Liver (tissue), 9 donors: ENCODE measurements around the gene ADGRF1. TPM values are rescaled to one million over a fixed set of nuclear protein-coding genes. Genes with fewer than 3 reads are reported as not detected.

Source experiments
- DNase-seq: peaks from one replicate; pipeline ENCODE4 v3.0.0-alpha.2; 2017; ENCODE audit warnings: low spot score
- H3K27ac ChIP-seq, 2 donors: one replicate each; pipeline ENCODE4 v1.7.0; 2013; ENCODE audit warnings: inconsistent platforms in 2 of 2, low read length in 2 of 2, control low read depth in 1 of 2, low read depth in 1 of 2, mild to moderate bottlenecking in 1 of 2
- H3K27me3 ChIP-seq, 4 donors: one replicate each; pipeline versions ENCODE4 v1.6.1 to v1.7.0; 2013; ENCODE audit warnings: low read length in 3 of 4, inconsistent platforms in 1 of 4, mild to moderate bottlenecking in 1 of 4, moderate library complexity in 1 of 4; ENCODE audit not compliant: control insufficient read depth in 4 of 4, insufficient read depth in 4 of 4
- H3K36me3 ChIP-seq, 4 donors: one replicate each; pipeline versions ENCODE4 v1.6.1 to v1.7.0; 2013; ENCODE audit warnings: low read length in 3 of 4, mild to moderate bottlenecking in 3 of 4, low read depth in 1 of 4, moderate library complexity in 1 of 4; ENCODE audit not compliant: control insufficient read depth in 4 of 4, insufficient read depth in 3 of 4
- H3K4me1 ChIP-seq, 4 donors: one replicate each; pipeline versions ENCODE4 v1.6.1 to v1.7.0; 2013; ENCODE audit warnings: low read length in 3 of 4, mild to moderate bottlenecking in 3 of 4, moderate library complexity in 1 of 4; ENCODE audit not compliant: control insufficient read depth in 4 of 4, insufficient read depth in 4 of 4
- H3K4me3 ChIP-seq, 3 donors: one replicate each; pipeline versions ENCODE4 v1.6.1 to v1.7.0; 2013; ENCODE audit warnings: low read length in 3 of 3, control low read depth in 1 of 3, low read depth in 1 of 3, mild to moderate bottlenecking in 1 of 3
- H3K9ac ChIP-seq, 2 donors: one replicate each; pipeline ENCODE4 v1.7.0; 2013; ENCODE audit warnings: low read length in 2 of 2, mild to moderate bottlenecking in 2 of 2, moderate library complexity in 2 of 2, control low read depth in 1 of 2, low read depth in 1 of 2
- H3K9me3 ChIP-seq, 4 donors: one replicate each; pipeline versions ENCODE4 v1.6.1 to v1.7.0; 2013; ENCODE audit warnings: low read length in 3 of 4; ENCODE audit not compliant: control insufficient read depth in 4 of 4
- ATF3 ChIP-seq: IDR thresholded peaks from 2 replicates; pipeline ENCODE4 v1.6.1; 2016; ENCODE audit warnings: antibody characterized with exemption
- CTCF ChIP-seq: fragments of 150-350 bp; IDR thresholded peaks from 2 replicates; pipeline ENCODE4 v1.5.1; 2017; ENCODE audit warnings: improper control_type of control experiment, low read depth, low read length; ENCODE audit not compliant: missing input control
- EGR1 ChIP-seq, 2 donors: IDR thresholded peaks; 2 replicates each; pipeline ENCODE4 v1.6.1; 2016 to 2018; ENCODE audit warnings: antibody characterized with exemption in 2 of 2, low read depth in 2 of 2
- FOXA1 ChIP-seq: IDR thresholded peaks from 2 replicates; pipeline ENCODE4 v1.6.1; 2016; ENCODE audit warnings: antibody characterized with exemption
- FOXA2 ChIP-seq: IDR thresholded peaks from 2 replicates; pipeline ENCODE4 v1.6.1; 2016; ENCODE audit warnings: antibody characterized with exemption
- HNF4A ChIP-seq, 2 donors: conservative IDR thresholded peaks; 2 replicates each; pipeline ENCODE4 v1.6.1; 2016; ENCODE audit warnings: antibody characterized with exemption in 2 of 2, mild to moderate bottlenecking in 2 of 2
- HNF4G ChIP-seq: IDR thresholded peaks from 2 replicates; pipeline ENCODE4 v1.6.1; 2016; ENCODE audit warnings: antibody characterized with exemption
- JUND ChIP-seq, 2 donors: IDR thresholded peaks; 2 replicates each; pipeline ENCODE4 v1.6.1; 2016; ENCODE audit warnings: antibody characterized with exemption in 2 of 2
- MAX ChIP-seq: IDR thresholded peaks from 2 replicates; pipeline ENCODE4 v1.6.1; 2016; ENCODE audit warnings: antibody characterized with exemption
- NR2F2 ChIP-seq: IDR thresholded peaks from 2 replicates; pipeline ENCODE4 v1.6.1; 2016; ENCODE audit warnings: antibody characterized with exemption
- RAD21 ChIP-seq, 2 donors: IDR thresholded peaks; 2 replicates each; pipeline ENCODE4 v1.6.1; 2016; ENCODE audit warnings: antibody characterized with exemption in 2 of 2, mild to moderate bottlenecking in 2 of 2
- RXRA ChIP-seq, 2 donors: IDR thresholded peaks; 2 replicates each; pipeline ENCODE4 v1.6.1; 2017 to 2018; ENCODE audit warnings: antibody characterized with exemption in 2 of 2, mild to moderate bottlenecking in 1 of 2
- SP1 ChIP-seq: IDR thresholded peaks from 2 replicates; pipeline ENCODE4 v1.6.1; 2018; ENCODE audit warnings: antibody characterized with exemption, mild to moderate bottlenecking
- TAF1 ChIP-seq: conservative IDR thresholded peaks from 2 replicates; pipeline ENCODE4 v1.6.1; 2016; ENCODE audit warnings: antibody characterized with exemption, mild to moderate bottlenecking
- YY1 ChIP-seq: IDR thresholded peaks from 2 replicates; pipeline ENCODE4 v1.6.1; 2016; ENCODE audit warnings: antibody characterized with exemption, mild to moderate bottlenecking
- ZBTB33 ChIP-seq: IDR thresholded peaks from 2 replicates; pipeline ENCODE4 v1.6.1; 2016; ENCODE audit warnings: antibody characterized with exemption
- WGBS: extraction: QIAGEN DNeasy Blood & Tissue Kit; methylation state at CpG from one replicate; pipeline ENCODE4 v1.1.7; 2013; 5-methylcytosine and 5-hydroxymethylcytosine counted together
- polyA plus RNA-seq, 2 donors: library from polyadenylated mRNA; stranded (reverse) in 1 of 2; unstranded in 1 of 2; fragments of 200-250 nt in 1 of 2; fragments of >200 nt in 1 of 2; fragmentation: Nextera tagmentation in 1 of 2; extraction: Ambion mirVana in 1 of 2; gene quantifications; one replicate each; pipeline versions ENCODE4 v1.2.1 to v1.2.3, GENCODE V29; 2013 to 2015
- total RNA-seq, 2 donors: library from RNA; depleted of rRNA; stranded (reverse); fragments of >200 nt; gene quantifications; one replicate each; pipeline ENCODE4 v1.2.3, GENCODE V29; 2014
- TF ChIP-seq, protein P1 (sequence below): IDR thresholded peaks from 2 replicates; pipeline ENCODE4 v1.6.1; 2016; ENCODE audit warnings: antibody characterized with exemption, mild to moderate bottlenecking
- donor health status: healthy.
- donor health status: healthy.
- donor health status: healthy.
- donor health status: healthy.
- donor health status: healthy.

ADGRF1 gene
- total and polyA plus RNA-seq, 4 donors, result 0.01 TPM; not detected in 3

DNA sequence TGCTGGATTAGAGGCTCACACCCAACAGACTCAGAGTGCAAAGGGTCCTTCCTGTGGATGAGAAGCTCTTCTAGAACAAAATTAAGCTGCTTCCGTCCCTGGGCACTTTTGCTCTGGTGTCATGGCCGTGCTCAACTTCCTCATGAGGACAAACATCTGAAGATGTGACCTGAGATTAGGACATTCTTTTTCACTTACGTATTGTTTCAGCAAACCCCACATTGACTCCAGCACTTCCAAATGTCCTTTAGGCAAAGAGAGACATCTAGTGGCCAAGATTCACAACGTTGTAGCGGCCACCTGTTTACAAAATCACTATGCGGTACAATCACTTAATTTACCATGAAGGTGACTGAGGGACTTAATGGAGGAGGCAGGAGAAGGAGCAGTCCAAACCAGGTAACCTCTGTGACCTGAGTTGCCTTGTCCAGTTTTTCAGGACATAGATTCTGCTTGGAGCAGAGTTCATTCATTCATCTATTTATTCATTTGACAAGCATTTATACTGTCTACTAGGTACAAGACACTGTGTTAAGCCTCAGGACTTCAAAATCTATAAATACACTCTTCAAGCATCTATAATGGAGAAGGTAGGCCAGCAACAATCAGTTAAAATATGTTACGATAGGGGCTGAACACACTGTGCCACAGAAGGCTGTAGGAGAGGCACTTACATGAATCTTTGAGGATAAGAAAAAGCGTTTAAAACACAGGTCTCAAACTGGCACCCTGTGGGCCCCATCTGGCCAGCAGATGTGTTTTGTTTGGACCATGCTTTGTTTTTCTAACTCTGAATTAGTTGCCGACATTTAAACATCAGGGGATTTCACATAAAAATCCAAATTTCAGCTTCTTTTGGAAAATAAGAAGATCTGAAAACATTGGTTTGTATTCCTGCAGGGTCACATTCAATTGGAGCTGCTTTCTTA lies 5.6 kb upstream of the ADGRF1 start:
- H3K36me3 ChIP-seq, result no peaks in the 10 kb centered on the region
- 24% methylated on average over 9 of the region's 9 CpGs for WGBS
- H3K9me3 ChIP-seq, result no peaks in the 10 kb centered on the region
- H3K27ac ChIP-seq, result no peak overlapping the region
- H3K9ac ChIP-seq, result no peak overlapping the region
- no peaks in the 10 kb centered on the region for H3K27me3 ChIP-seq
- peak; percentile 34 for DNase-seq
- peaks cover 0 to 1% (median 0%) of the 10 kb centered on the region in 4 donors for H3K4me1 ChIP-seq
- no peak overlapping the region for H3K4me3 ChIP-seq
- TF ChIP-seq HNF4G, result no peak
- no peak for TF ChIP-seq MAX
- no peak for TF ChIP-seq YY1
- TF ChIP-seq JUND (IDR thresholded peaks at IDR 0.05), result peak; percentile 70 to 71
- peak in 1 of 2 donors; percentile 27 for TF ChIP-seq RXRA (IDR thresholded peaks at IDR 0.05)
- TF ChIP-seq FOXA1, result peak; percentile 34
- no peak for TF ChIP-seq EGR1 (IDR thresholded peaks at IDR 0.05; ENCODE audit: low read depth in 2 of 2)
- TF ChIP-seq RAD21 (IDR thresholded peaks at IDR 0.05), result peak; percentile 94 to 97
- TF ChIP-seq SP1, result peak; percentile 8
- TF ChIP-seq ZBTB33, result no peak
- peak; percentile 26 for TF ChIP-seq FOXA2
- TF ChIP-seq CTCF, result peak; percentile 73
- peak; percentile 49 for TF ChIP-seq NR2F2
- no peak for TF ChIP-seq HNF4A (conservative IDR thresholded peaks at IDR 0.05)
- no peak for TF ChIP-seq TAF1
- TF ChIP-seq, protein P1, sequence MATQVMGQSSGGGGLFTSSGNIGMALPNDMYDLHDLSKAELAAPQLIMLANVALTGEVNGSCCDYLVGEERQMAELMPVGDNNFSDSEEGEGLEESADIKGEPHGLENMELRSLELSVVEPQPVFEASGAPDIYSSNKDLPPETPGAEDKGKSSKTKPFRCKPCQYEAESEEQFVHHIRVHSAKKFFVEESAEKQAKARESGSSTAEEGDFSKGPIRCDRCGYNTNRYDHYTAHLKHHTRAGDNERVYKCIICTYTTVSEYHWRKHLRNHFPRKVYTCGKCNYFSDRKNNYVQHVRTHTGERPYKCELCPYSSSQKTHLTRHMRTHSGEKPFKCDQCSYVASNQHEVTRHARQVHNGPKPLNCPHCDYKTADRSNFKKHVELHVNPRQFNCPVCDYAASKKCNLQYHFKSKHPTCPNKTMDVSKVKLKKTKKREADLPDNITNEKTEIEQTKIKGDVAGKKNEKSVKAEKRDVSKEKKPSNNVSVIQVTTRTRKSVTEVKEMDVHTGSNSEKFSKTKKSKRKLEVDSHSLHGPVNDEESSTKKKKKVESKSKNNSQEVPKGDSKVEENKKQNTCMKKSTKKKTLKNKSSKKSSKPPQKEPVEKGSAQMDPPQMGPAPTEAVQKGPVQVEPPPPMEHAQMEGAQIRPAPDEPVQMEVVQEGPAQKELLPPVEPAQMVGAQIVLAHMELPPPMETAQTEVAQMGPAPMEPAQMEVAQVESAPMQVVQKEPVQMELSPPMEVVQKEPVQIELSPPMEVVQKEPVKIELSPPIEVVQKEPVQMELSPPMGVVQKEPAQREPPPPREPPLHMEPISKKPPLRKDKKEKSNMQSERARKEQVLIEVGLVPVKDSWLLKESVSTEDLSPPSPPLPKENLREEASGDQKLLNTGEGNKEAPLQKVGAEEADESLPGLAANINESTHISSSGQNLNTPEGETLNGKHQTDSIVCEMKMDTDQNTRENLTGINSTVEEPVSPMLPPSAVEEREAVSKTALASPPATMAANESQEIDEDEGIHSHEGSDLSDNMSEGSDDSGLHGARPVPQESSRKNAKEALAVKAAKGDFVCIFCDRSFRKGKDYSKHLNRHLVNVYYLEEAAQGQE, result no peak
- TF ChIP-seq ATF3, result no peak
